Endothelial cell of umbilical vein (primary cell): ENCODE results near the gene MYO1F. TPM values are rescaled to one million over a fixed set of nuclear protein-coding genes. Genes with fewer than 3 reads are reported as not detected.

ENCODE experiments used
- BruUV-seq: library from RNA; stranded (reverse); fragments of 400-500 nt; replicated peaks from 2 replicates; lab custom pipeline; 2021; lab: Mats Ljungman, UMichigan
- CTCF ChIA-PET: fragments of 300-600, 350-600 bp; sonication (Branson Sonifier 250); formaldehyde crosslinking; loops from one replicate; lab custom pipeline; 2021; ENCODE audit warnings: antibody characterized with exemption, inconsistent platforms; lab: Charles Lee
- POLR2A ChIA-PET: fragments of 300-600, 350-600 bp; sonication (Branson Sonifier 250); formaldehyde crosslinking; loops from one replicate; lab custom pipeline; 2021; ENCODE audit warnings: antibody characterized with exemption, inconsistent platforms; lab: Charles Lee
- DNase-seq: peaks from one replicate; pipeline ENCODE4 v3.0.0-alpha.2; 2011; ENCODE audit warnings: low read depth, low spot score
- FAIRE-seq: peaks from 2 replicates; lab custom pipeline; 2011; peaks lifted over from hg19 to GRCh38; lab: Jason Lieb, UNC
- H2AFZ ChIP-seq: 2 replicates; pipeline ENCODE4 v1.6.0; 2012; ENCODE audit warnings: low read depth, low read length, control low read depth, inconsistent platforms
- H3K27ac ChIP-seq: 2 replicates; pipeline ENCODE4 v1.5.1; 2011; ENCODE audit warnings: low read depth, mild to moderate bottlenecking, control low read depth, low read length, moderate library complexity; ENCODE audit not compliant: insufficient read depth
- H3K27me3 ChIP-seq, 2 experiments: 2 replicates each; pipeline versions ENCODE4 v1.6.0 to v1.6.1; 2011; ENCODE audit warnings: low read length in 2 of 2, mixed read lengths in 1 of 2; ENCODE audit not compliant: control insufficient read depth in 2 of 2, insufficient read depth in 2 of 2
- H3K36me3 ChIP-seq, 2 experiments: 2 replicates in 1 of 2; 3 replicates in 1 of 2; pipeline ENCODE4 v1.5.1; 2011; ENCODE audit warnings: low read length in 2 of 2, mild to moderate bottlenecking in 1 of 2, moderate library complexity in 1 of 2; ENCODE audit not compliant: control insufficient read depth in 2 of 2, insufficient read depth in 2 of 2; ENCODE audit errors: extremely low read depth in 1 of 2
- H3K4me1 ChIP-seq: 3 replicates; pipeline ENCODE4 v1.5.1; 2011; ENCODE audit warnings: mild to moderate bottlenecking, low read length; ENCODE audit not compliant: control insufficient read depth, insufficient read depth; ENCODE audit errors: extremely low read depth
- H3K4me2 ChIP-seq: 2 replicates; pipeline ENCODE4 v1.6.1; 2011; ENCODE audit warnings: low read length, control low read depth, mixed read lengths; ENCODE audit not compliant: insufficient read depth
- H3K4me3 ChIP-seq, 3 experiments: fragments of 200-600 bp in 1 of 3; sonication (generic), shearing (Covaris generic) in 1 of 3; replicated peaks in 1 of 3; 2 replicates each; pipeline ENCODE4 v1.5.1; 2011 to 2016; ENCODE audit warnings: control low read depth in 3 of 3, low read length in 3 of 3, mild to moderate bottlenecking in 2 of 3, inconsistent platforms in 1 of 3, low read depth in 1 of 3, moderate library complexity in 1 of 3; ENCODE audit not compliant: insufficient read depth in 1 of 3
- H3K79me2 ChIP-seq: 2 replicates; pipeline ENCODE4 v1.6.0; 2012; ENCODE audit warnings: low read length, inconsistent platforms; ENCODE audit not compliant: control insufficient read depth, insufficient read depth
- H3K9ac ChIP-seq: replicated peaks from 2 replicates; pipeline ENCODE3; 2011; ENCODE audit warnings: low read length, control low read depth; ENCODE audit not compliant: insufficient read depth; ENCODE audit errors: extremely low read depth
- H3K9me1 ChIP-seq: replicated peaks from 3 replicates; pipeline ENCODE4 v1.6.0; 2011; ENCODE audit warnings: mild to moderate bottlenecking, low read length; ENCODE audit not compliant: control insufficient read depth, insufficient read depth; ENCODE audit errors: extremely low read depth
- H3K9me3 ChIP-seq: replicated peaks from 2 replicates; pipeline ENCODE4 v1.5.1; 2012; ENCODE audit warnings: low read length, inconsistent platforms; ENCODE audit not compliant: control insufficient read depth, insufficient read depth
- H4K20me1 ChIP-seq: replicated peaks from 2 replicates; pipeline ENCODE3; 2011; ENCODE audit warnings: mild to moderate bottlenecking, low read length; ENCODE audit not compliant: control insufficient read depth, insufficient read depth; ENCODE audit errors: extremely low read depth
- EZH2 ChIP-seq: IDR thresholded peaks from 2 replicates; pipeline ENCODE4 v1.6.1; 2012; ENCODE audit warnings: borderline replicate concordance, low read depth, mild to moderate bottlenecking, moderate library complexity, low read length, inconsistent platforms; ENCODE audit not compliant: severe bottlenecking
- FOS ChIP-seq: IDR thresholded peaks from 2 replicates; pipeline ENCODE4 v1.6.1; 2011; ENCODE audit warnings: mild to moderate bottlenecking, low read length, moderate library complexity, borderline replicate concordance; ENCODE audit not compliant: insufficient read depth
- GATA2 ChIP-seq: IDR thresholded peaks from 2 replicates; pipeline ENCODE4 v1.7.0; 2011; ENCODE audit warnings: low read depth, mild to moderate bottlenecking, moderate library complexity, mixed read lengths, low read length; ENCODE audit not compliant: insufficient read length, insufficient read depth
- JUN ChIP-seq: IDR thresholded peaks from 2 replicates; pipeline ENCODE4 v1.6.1; 2011; ENCODE audit warnings: borderline replicate concordance, low read depth; ENCODE audit not compliant: insufficient read length, insufficient read depth
- MAX ChIP-seq: IDR thresholded peaks from 2 replicates; pipeline ENCODE4 v1.6.1; 2011; ENCODE audit not compliant: insufficient read depth, insufficient read length
- MYC ChIP-seq: IDR thresholded peaks from one replicate; pipeline ENCODE4 v1.6.1; 2011; ENCODE audit warnings: mild to moderate bottlenecking, low read depth, low read length
- POLR2A ChIP-seq: IDR thresholded peaks from 2 replicates; pipeline ENCODE4 v1.6.1; 2012; ENCODE audit warnings: low read depth, mild to moderate bottlenecking, control low read depth, low read length
- POLR2AphosphoS5 ChIP-seq: IDR thresholded peaks from 2 replicates; pipeline ENCODE4 v1.6.1; 2012; ENCODE audit warnings: low read depth, mild to moderate bottlenecking, control low read depth, low read length, moderate library complexity; ENCODE audit not compliant: insufficient read depth
- dilution Hi-C: fragments of 300-500 bp; cut with MboI; formaldehyde crosslinking; loops from one replicate; pipeline ENCODE4 v1.15.0; 2019; ENCODE audit warnings: low sequenced_read_pairs; ENCODE audit not compliant: extremely low pct_ligation_motif_present
- intact Hi-C: fragments of 100-400 bp; cut with micrococcal nuclease; formaldehyde crosslinking; loops from one replicate; pipeline ENCODE4 v1.10.0; 2022
- polyA plus RNA-seq, 4 experiments: library from polyadenylated mRNA; depleted of rRNA in 3 of 4; stranded (reverse) in 3 of 4; unstranded in 1 of 4; fragments of >200 nt; gene quantifications; 2 replicates each; pipeline versions ENCODE4 v1.2.1 to v1.2.3, GENCODE V29; 2011 to 2012; ENCODE audit warnings: missing spikeins in 1 of 4
- total RNA-seq: library from RNA; stranded (reverse); gene quantifications from 2 replicates; pipeline ENCODE4 v1.2.3, GENCODE V29; 2021
- TF ChIP-seq, protein P1 (sequence below), 2 donors: IDR thresholded peaks; 1 replicate in 1 of 2; 2 replicates in 1 of 2; pipeline ENCODE4 v1.5.1; 2011; ENCODE audit warnings: low read length in 2 of 2, mild to moderate bottlenecking in 2 of 2, moderate library complexity in 2 of 2, control low read depth in 1 of 2, inconsistent platforms in 1 of 2, low read depth in 1 of 2; ENCODE audit not compliant: insufficient read depth in 1 of 2; ENCODE audit errors: extremely low read depth in 1 of 2

MYO1F gene
- total and polyA plus RNA-seq, 2 donors (not counting 3 experiments of a cell fraction or from before 2014, with no cell fraction given): 0.22 to 0.39 TPM

- no peak overlapping the region for H3K9ac ChIP-seq
- BruUV-seq: no TSS peak
- H3K36me3 ChIP-seq: no peaks in the 10 kb centered on the region
- dilution Hi-C loops (no loop called here), intact Hi-C loops (no loop called here)
- H3K79me2 ChIP-seq: no peaks in the 10 kb centered on the region
- peaks cover 8% of the 10 kb centered on the region for H3K4me1 ChIP-seq
- H3K4me3 ChIP-seq: no peak overlapping the region
- FAIRE-seq (no peak), DNase-seq (no peak)
- no peaks in the 10 kb centered on the region for H3K27me3 ChIP-seq
- no peaks in the 10 kb centered on the region for H4K20me1 ChIP-seq
- H3K27ac ChIP-seq: no peak overlapping the region
- TF ChIP-seq MAX (no peak), EZH2 (no peak)
- TF ChIP-seq, protein P1, sequence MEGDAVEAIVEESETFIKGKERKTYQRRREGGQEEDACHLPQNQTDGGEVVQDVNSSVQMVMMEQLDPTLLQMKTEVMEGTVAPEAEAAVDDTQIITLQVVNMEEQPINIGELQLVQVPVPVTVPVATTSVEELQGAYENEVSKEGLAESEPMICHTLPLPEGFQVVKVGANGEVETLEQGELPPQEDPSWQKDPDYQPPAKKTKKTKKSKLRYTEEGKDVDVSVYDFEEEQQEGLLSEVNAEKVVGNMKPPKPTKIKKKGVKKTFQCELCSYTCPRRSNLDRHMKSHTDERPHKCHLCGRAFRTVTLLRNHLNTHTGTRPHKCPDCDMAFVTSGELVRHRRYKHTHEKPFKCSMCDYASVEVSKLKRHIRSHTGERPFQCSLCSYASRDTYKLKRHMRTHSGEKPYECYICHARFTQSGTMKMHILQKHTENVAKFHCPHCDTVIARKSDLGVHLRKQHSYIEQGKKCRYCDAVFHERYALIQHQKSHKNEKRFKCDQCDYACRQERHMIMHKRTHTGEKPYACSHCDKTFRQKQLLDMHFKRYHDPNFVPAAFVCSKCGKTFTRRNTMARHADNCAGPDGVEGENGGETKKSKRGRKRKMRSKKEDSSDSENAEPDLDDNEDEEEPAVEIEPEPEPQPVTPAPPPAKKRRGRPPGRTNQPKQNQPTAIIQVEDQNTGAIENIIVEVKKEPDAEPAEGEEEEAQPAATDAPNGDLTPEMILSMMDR (IDR thresholded peaks at IDR 0.05; ENCODE audit: extremely low read depth in 1 of 2, insufficient read depth in 1 of 2, low read depth in 1 of 2, low read length in 2 of 2): no peak
- ChIA-PET CTCF (no interaction called here), POLR2A (no interaction called here)
- no peak overlapping the region for H2AFZ ChIP-seq
- H3K4me2 ChIP-seq: no peak overlapping the region
- H3K9me1 ChIP-seq: no peaks in the 10 kb centered on the region
- no peaks in the 10 kb centered on the region for H3K9me3 ChIP-seq
Observed at GRCh38 chr19:8501516-8501915, 75.7 kb downstream of the MYO1F start.

DNA sequence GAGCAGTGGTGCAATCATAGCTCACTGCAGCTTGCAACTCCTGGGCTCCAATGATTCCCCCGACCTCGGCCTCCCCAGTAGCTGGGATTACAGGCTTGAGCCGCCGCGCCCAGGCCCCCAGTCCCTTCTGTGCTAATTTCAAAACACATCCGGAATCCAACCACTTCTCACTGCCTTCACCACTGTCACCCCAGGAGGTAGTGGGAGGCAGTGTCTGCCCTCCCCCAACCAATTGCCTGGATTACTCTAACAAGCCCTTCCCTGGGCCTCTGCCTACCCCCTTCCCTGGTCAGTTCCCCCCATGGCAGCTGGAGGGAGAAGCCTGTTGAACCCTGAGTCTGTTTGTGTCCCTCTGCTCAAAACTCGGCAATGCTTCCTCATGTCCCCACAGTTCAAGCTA, 77.1 kb downstream of the MYO1F start:
- Histone ChIP-seq H3K36me3 (no peaks in the 10 kb centered on the region), H4K20me1 (no peaks in the 10 kb centered on the region), H3K79me2 (no peaks in the 10 kb centered on the region), H3K27ac (no peak overlapping the region), H2AFZ (no peak overlapping the region), H3K27me3 (no peaks in the 10 kb centered on the region), H3K4me3 (no peak overlapping the region), H3K4me1 (no peaks in the 10 kb centered on the region), H3K4me2 (no peak overlapping the region), H3K9ac (no peak overlapping the region), H3K9me3 (no peaks in the 10 kb centered on the region), H3K9me1 (no peaks in the 10 kb centered on the region)
- TF ChIP-seq, protein P1 (IDR thresholded peaks at IDR 0.05; ENCODE audit: extremely low read depth in 1 of 2, insufficient read depth in 1 of 2, low read depth in 1 of 2, low read length in 2 of 2): no peak
- TF ChIP-seq FOS: no peak
- no peak for TF ChIP-seq GATA2
- TF ChIP-seq EZH2: no peak
- TF ChIP-seq POLR2A: no peak
- no peak for TF ChIP-seq MYC
- no peak for TF ChIP-seq POLR2AphosphoS5
- TF ChIP-seq JUN: no peak
- no peak for TF ChIP-seq MAX
- FAIRE-seq (no peak), DNase-seq (no peak)
- POLR2A ChIA-PET: no interaction called here
- intact Hi-C loops (no loop called here), dilution Hi-C loops (no loop called here)
- CTCF ChIA-PET: no interaction called here
- BruUV-seq: no TSS peak
